Activated CD4-positive, alpha-beta memory T cell treated with anti-CD3 and anti-CD28 coated beads, Interleukin-2, amount 10 ng/mL, durations not matched to agents 7 days and 5 days (primary cell): ENCODE results near the gene ZBTB49. TPM values are rescaled to one million over a fixed set of nuclear protein-coding genes. Genes with fewer than 3 reads are reported as not detected.
"Not testable (repeated sequence)": the region's sequence is repeated elsewhere in the genome, so short reads cannot be mapped to it uniquely, and the experiment has no call there.

Experiments used
- CTCF ChIA-PET: fragments of 350-600 bp; sonication (Branson Sonifier 250); formaldehyde crosslinking; loops from one replicate; lab custom pipeline; 2021; ENCODE audit warnings: antibody characterized with exemption, inconsistent platforms; lab: Charles Lee
- POLR2A ChIA-PET: fragments of 350-600 bp; sonication (Branson Sonifier 250); formaldehyde crosslinking; loops from one replicate; lab custom pipeline; 2021; ENCODE audit warnings: antibody characterized with exemption; lab: Charles Lee
- DNase-seq: peaks from one replicate; pipeline ENCODE4 v3.0.0-alpha.2; 2020
- H3K27ac Mint-ChIP-seq: one replicate; pipeline ENCODE4 v1.8.0; 2021; ENCODE audit warnings: mild to moderate bottlenecking, mixed read lengths
- H3K27me3 Mint-ChIP-seq: one replicate; pipeline ENCODE4 v1.8.0; 2021; ENCODE audit warnings: mixed read lengths
- H3K36me3 Mint-ChIP-seq: one replicate; pipeline ENCODE4 v1.8.0; 2021; ENCODE audit warnings: low read depth, mixed read lengths
- H3K4me1 Mint-ChIP-seq: one replicate; pipeline ENCODE4 v1.8.0; 2021; ENCODE audit warnings: mixed read lengths
- H3K4me3 Mint-ChIP-seq: one replicate; pipeline ENCODE4 v1.8.0; 2021; ENCODE audit warnings: mild to moderate bottlenecking, mixed read lengths
- H3K9me3 Mint-ChIP-seq: one replicate; pipeline ENCODE4 v1.8.0; 2021; ENCODE audit warnings: mixed read lengths
- total RNA-seq, 2 experiments: library from RNA; stranded (reverse); gene quantifications; one replicate each; pipeline ENCODE4 v1.2.3, GENCODE V29; 2021

The ZBTB49 gene
- total RNA-seq, 2 experiments from 2014 or later, result 6.6 to 7.4 TPM

- peaks cover 20% of the 10 kb centered on the region for H3K9me3 Mint-ChIP-seq
- H3K36me3 Mint-ChIP-seq, result peaks cover 20% of the 10 kb centered on the region
- ChIA-PET POLR2A (interaction anchor here (2.6 kb wide), 1 partner anchor 99 kb away, joined by 11 read pairs; the partner anchor contains the start of gene TMEM128), CTCF (interaction anchor here (0.9 kb wide), 1 partner anchor 87 kb away, joined by 5 read pairs; no protein-coding TSS in a partner anchor)
- no peaks in the 10 kb centered on the region for H3K27me3 Mint-ChIP-seq
- no peak overlapping the region for H3K4me3 Mint-ChIP-seq
- H3K4me1 Mint-ChIP-seq, result peaks cover 23% of the 10 kb centered on the region
- no peak overlapping the region for H3K27ac Mint-ChIP-seq
- DNase-seq, result no peak
These were observed 57.5 kb downstream of the ZBTB49 start for GRCh38 chr4:4347585-4347984.

DNA sequence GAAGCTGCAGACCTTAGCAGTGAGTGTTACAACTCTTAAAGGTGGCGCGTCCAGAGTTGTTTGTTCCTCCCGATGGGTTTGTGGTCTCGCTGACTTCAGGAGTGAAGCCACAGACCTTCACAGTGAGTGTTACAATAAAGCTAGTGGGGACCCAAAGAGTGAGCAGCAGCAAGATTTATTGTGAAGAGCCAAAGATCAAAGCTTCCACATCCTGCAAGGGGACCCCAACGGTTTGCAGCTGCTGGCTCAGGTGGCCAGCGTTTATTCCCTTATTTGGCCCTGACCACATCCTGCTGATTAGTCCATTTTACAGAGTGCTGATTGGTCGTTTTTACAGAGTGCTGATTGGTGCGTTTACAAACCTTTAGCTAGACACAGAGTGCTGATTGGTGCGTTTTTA is 58.5 kb downstream of the ZBTB49 start:
- H3K27me3 Mint-ChIP-seq, result not testable (repeated sequence)
- POLR2A ChIA-PET, result interaction anchor here (1.1 to 2.6 kb wide), 3 partner anchors 58 to 100 kb away, joined by 4 to 11 read pairs (median 5); partner anchors contain the start of genes LYAR, TMEM128 and ZBTB49
- Mint-ChIP-seq H3K4me3 (peak overlapping the region; percentile 14), H3K4me1 (peaks cover 23% of the 10 kb centered on the region), H3K36me3 (peaks cover 20% of the 10 kb centered on the region), H3K27ac (peak overlapping the region; percentile 81), H3K9me3 (peaks cover 22% of the 10 kb centered on the region)
- CTCF ChIA-PET, result interaction anchor here (1.1 to 1.3 kb wide), 2 partner anchors 88 to 166 kb away, joined by 3 to 4 read pairs; no protein-coding TSS in a partner anchor
- peak; percentile 62 for DNase-seq

GRCh38 chr4:4349867-4350266 is 59.8 kb downstream of the ZBTB49 start:
- no peaks in the 10 kb centered on the region for H3K27me3 Mint-ChIP-seq
- H3K9me3 Mint-ChIP-seq, result peaks cover 22% of the 10 kb centered on the region
- peaks cover 20% of the 10 kb centered on the region for H3K36me3 Mint-ChIP-seq
- no peak overlapping the region for H3K4me3 Mint-ChIP-seq
- no peak for DNase-seq
- peaks cover 23% of the 10 kb centered on the region for H3K4me1 Mint-ChIP-seq
- ChIA-PET CTCF (no interaction called here), POLR2A (interaction anchor here (2.2 kb wide), 1 partner anchor 60 kb away, joined by 5 read pairs; the partner anchor contains the start of genes LYAR and ZBTB49)
- H3K27ac Mint-ChIP-seq, result no peak overlapping the region

DNA sequence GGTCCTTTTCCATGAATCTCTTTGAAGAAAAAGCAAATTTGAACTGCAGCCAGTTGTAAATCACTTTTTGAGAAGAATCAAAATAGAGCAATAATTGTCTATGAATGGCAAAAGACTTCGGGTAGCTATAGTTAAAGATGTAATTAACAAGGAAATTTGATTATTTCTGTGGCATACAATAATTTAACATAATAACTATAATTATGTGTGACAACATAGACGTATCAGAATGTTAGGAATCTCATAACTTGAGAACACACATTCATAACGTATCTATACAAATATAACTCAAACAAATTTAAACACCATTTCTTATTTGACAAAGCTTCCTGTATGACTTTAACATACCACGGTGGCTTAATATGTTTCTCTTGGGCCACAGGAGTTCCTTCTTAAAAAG is 60.9 kb downstream of the ZBTB49 start:
- Mint-ChIP-seq H3K9me3 (peaks cover 22% of the 10 kb centered on the region), H3K27me3 (no peaks in the 10 kb centered on the region), H3K36me3 (peaks cover 20% of the 10 kb centered on the region), H3K27ac (no peak overlapping the region), H3K4me3 (no peak overlapping the region), H3K4me1 (peaks cover 23% of the 10 kb centered on the region)
- DNase-seq, result no peak
- CTCF ChIA-PET, result no interaction called here
- POLR2A ChIA-PET, result no interaction called here

GRCh38 chr4:4355302-4355701 is 65.3 kb downstream of the ZBTB49 start:
- H3K36me3 Mint-ChIP-seq, result no peaks in the 10 kb centered on the region
- H3K4me3 Mint-ChIP-seq, result no peak overlapping the region
- CTCF ChIA-PET, result no interaction called here
- no peak overlapping the region for H3K27ac Mint-ChIP-seq
- peaks cover 2% of the 10 kb centered on the region for H3K9me3 Mint-ChIP-seq
- no peak for DNase-seq
- POLR2A ChIA-PET, result interaction anchor here (1.5 kb wide), 1 partner anchor 107 kb away, joined by 3 read pairs; the partner anchor contains the start of gene TMEM128
- no peaks in the 10 kb centered on the region for H3K27me3 Mint-ChIP-seq
- no peaks in the 10 kb centered on the region for H3K4me1 Mint-ChIP-seq

GRCh38 chr4:4356106-4357041 is 66.3 kb downstream of the ZBTB49 start:
- CTCF ChIA-PET, result no interaction called here
- H3K36me3 Mint-ChIP-seq, result no peaks in the 10 kb centered on the region
- H3K4me1 Mint-ChIP-seq, result no peaks in the 10 kb centered on the region

GRCh38 chr4:4358093-4358854 is 68.2 kb downstream of the ZBTB49 start:
- Mint-ChIP-seq H3K27ac (no peak overlapping the region), H3K4me1 (no peaks in the 10 kb centered on the region), H3K27me3 (no peaks in the 10 kb centered on the region), H3K9me3 (no peaks in the 10 kb centered on the region), H3K4me3 (no peak overlapping the region), H3K36me3 (no peaks in the 10 kb centered on the region)
- DNase-seq, result no peak
- CTCF ChIA-PET, result no interaction called here
- POLR2A ChIA-PET, result no interaction called here

More at GRCh38 chr4:4356106-4357041, 66.3 kb downstream of the ZBTB49 start:
- H3K9me3 Mint-ChIP-seq, result peaks cover 2% of the 10 kb centered on the region
- H3K4me3 Mint-ChIP-seq, result no peak overlapping the region
- no peaks in the 10 kb centered on the region for H3K27me3 Mint-ChIP-seq
- H3K27ac Mint-ChIP-seq, result no peak overlapping the region
- DNase-seq, result no peak
- POLR2A ChIA-PET, result interaction anchor here (1.5 kb wide), 1 partner anchor 108 kb away, joined by 3 read pairs; the partner anchor contains the start of gene TMEM128

- Mint-ChIP-seq H3K9me3 (peaks cover 7% of the 10 kb centered on the region), H3K4me1 (no peaks in the 10 kb centered on the region), H3K27me3 (no peaks in the 10 kb centered on the region), H3K36me3 (peaks cover 3% of the 10 kb centered on the region), H3K4me3 (no peak overlapping the region), H3K27ac (no peak overlapping the region)
- ChIA-PET CTCF (no interaction called here), POLR2A (no interaction called here)
- no peak for DNase-seq
These were observed 71.8 kb downstream of the ZBTB49 start for GRCh38 chr4:4361883-4362282.

- no peak for DNase-seq
- CTCF ChIA-PET, result no interaction called here
- no peak overlapping the region for H3K27ac Mint-ChIP-seq
- peaks cover 3% of the 10 kb centered on the region for H3K36me3 Mint-ChIP-seq
- no peak overlapping the region for H3K4me3 Mint-ChIP-seq
- H3K4me1 Mint-ChIP-seq, result no peaks in the 10 kb centered on the region
- H3K27me3 Mint-ChIP-seq, result no peaks in the 10 kb centered on the region
- H3K9me3 Mint-ChIP-seq, result peaks cover 9% of the 10 kb centered on the region
- POLR2A ChIA-PET, result no interaction called here
These were observed 73.1 kb downstream of the ZBTB49 start for GRCh38 chr4:4362991-4363697.

DNA sequence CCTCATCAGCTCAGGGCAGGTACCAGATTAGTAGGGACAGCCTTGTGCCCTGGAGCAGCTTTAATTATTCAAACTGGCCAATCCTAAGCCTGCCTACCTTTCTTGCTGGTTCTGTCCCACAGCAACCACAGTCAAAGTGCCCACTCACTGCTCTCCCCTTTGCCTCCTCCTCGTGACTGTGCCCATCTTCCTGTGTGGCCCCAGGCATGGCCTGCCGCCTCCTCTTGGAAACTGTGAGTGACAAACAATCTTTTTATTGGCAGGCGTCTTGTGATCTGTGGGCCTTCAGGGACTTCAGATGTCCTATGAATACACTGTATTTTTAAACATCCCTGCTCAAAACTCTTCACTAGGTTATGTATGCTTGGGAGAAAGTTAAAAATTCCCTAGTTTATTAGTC is 74.0 kb downstream of the ZBTB49 start:
- no peak for DNase-seq
- Mint-ChIP-seq H3K27me3 (no peaks in the 10 kb centered on the region), H3K4me1 (no peaks in the 10 kb centered on the region), H3K4me3 (no peak overlapping the region), H3K27ac (no peak overlapping the region), H3K9me3 (peaks cover 9% of the 10 kb centered on the region), H3K36me3 (peaks cover 3% of the 10 kb centered on the region)
- ChIA-PET CTCF (no interaction called here), POLR2A (no interaction called here)

- POLR2A ChIA-PET, result no interaction called here
- H3K4me1 Mint-ChIP-seq, result no peaks in the 10 kb centered on the region
These were observed 74.6 kb downstream of the ZBTB49 start for GRCh38 chr4:4364486-4365208.

More at GRCh38 chr4:4364486-4365208, 74.6 kb downstream of the ZBTB49 start:
- no peak for DNase-seq
- H3K27ac Mint-ChIP-seq, result no peak overlapping the region
- peaks cover 9% of the 10 kb centered on the region for H3K9me3 Mint-ChIP-seq
- CTCF ChIA-PET, result no interaction called here
- no peaks in the 10 kb centered on the region for H3K27me3 Mint-ChIP-seq
- H3K4me3 Mint-ChIP-seq, result no peak overlapping the region
- peaks cover 3% of the 10 kb centered on the region for H3K36me3 Mint-ChIP-seq
